GM19193 (cell line): ENCODE measurements around the gene AGPAT4.

ENCODE experiments used
- POLR2A ChIP-seq: IDR thresholded peaks from 4 replicates; pipeline ENCODE4 v1.6.1; 2011; ENCODE audit not compliant: insufficient read depth, insufficient read length; ENCODE audit errors: extremely low read depth

Gene AGPAT4

DNA sequence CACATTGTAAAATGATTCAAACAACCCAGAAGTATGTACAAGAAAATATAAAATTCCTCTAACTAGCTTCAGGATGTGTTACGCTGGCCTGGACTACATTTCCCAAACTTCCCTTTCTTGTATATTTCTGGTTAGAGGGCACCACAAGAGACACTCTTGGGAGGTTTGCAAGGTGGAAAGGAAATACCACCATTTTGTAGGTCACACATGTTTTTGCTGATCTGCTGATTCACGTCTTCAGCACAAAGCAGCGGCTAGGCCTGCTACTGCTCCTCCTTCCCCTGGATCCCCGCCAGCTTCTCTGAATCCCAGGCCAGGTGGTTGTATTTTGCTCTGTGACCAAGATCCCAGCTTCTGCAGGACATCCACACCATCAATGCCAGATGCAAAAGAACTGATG, 104.2 kb downstream of the AGPAT4 start:
- no peak for TF ChIP-seq POLR2A

DNA sequence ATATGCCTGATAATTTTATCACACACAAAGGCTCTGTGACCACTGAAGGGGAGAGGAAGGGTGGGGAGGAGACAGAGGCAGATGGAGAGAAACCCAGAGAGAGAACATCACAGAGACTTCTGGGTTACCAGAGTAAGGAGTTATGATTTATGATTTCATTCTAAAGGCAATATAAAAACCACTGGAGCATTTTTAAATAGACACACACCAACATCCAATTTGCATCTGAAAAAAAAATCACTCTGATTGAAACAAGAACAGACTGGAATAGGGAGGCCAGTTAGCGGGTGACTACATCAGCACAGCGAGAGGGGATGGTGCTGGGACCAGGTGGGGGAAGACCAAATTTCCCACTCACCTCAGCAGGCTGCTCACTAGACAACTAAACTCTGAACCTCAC, 104.8 kb downstream of the AGPAT4 start:
- TF ChIP-seq POLR2A = no peak

DNA sequence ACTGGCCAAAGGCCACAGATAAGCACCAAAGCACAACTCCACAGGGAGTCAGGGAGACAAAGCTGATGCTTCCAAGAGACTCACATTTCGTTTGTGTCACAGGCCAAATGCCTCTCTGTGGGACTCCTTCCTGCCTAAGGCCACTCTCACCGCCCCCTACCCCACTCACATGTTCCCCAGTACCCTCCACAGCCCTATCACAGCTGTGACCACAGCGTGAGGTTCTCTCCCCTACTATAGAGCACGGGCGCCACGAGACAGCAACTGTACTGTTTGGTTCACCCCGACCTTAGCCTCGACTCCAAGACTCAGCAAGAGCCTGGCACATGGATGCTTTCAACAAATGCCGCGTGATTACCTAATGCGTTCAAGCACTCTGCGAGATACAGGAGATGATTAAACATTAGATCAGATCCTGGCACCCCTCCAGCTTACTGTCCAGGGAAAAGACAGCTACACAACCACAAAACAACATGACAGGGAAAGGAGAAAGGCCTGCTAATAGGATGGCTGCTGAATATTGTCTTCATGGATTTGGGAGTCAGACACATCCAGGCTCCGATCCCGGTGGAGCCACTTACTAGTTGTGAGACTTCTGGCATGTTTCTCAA, 105.5 kb downstream of the AGPAT4 start:
- no peak for TF ChIP-seq POLR2A

DNA sequence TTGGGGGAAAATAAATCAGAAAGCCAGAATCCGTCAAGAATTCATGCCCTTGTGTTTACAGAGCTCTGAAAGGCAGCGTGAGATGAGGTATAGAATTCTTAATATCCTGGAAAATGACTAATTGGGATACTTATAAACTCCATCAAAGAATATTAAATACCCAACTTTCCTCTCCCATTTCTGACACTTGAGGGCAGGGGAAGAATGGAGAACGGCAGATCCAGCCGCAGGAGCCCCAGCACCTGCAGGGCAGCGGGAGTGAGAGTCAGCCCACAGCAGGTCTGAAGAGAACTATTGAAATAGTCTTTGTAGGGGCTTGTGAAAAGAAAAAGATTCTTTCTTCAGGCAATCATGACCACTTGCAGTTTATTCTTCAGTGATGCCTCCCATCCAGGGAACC, 107.2 kb downstream of the AGPAT4 start:
- no peak for TF ChIP-seq POLR2A

DNA sequence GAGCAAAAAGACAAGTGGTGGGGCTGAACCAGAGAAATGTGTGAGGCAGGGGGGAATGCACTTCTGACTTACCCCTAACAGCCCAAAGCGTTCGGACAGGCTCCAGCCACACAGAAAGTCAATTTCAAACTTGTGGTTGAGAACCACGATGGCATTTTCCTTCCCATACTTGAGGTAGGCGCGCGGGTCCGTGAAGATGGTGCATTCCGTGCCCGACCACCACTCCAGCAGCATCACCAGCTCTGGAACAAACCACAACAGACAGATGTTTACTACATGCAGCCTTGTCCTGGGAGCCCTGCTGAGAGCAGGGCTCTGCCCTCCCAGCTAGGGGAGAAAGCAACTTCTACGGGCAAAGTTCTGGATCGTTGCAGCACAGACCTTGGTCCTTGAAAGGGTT, 107.7 kb downstream of the AGPAT4 start:
- TF ChIP-seq POLR2A = no peak

DNA sequence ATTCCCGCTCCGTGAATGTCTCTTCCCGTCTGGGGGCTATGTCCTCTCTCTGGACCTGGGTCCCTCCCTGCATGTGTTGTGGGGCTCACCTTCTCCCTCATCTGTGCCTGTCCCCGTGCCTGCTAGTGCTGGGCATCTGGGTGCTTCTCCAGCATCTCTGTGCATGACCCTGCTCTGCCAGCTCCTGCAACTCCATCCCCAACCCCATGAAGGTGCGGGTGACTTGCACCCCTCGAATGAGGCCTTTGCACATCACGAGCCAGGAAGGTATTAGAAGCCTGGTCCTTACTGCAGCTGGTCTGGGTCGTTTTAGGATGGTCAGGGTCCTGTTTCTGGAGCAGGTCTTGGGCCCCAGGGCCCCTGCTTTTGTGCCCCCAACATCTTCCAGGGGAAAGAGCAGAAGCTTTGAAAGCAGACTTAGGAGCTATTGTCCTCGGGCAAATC, 109.7 kb downstream of the AGPAT4 start:
- no peak for TF ChIP-seq POLR2A

DNA sequence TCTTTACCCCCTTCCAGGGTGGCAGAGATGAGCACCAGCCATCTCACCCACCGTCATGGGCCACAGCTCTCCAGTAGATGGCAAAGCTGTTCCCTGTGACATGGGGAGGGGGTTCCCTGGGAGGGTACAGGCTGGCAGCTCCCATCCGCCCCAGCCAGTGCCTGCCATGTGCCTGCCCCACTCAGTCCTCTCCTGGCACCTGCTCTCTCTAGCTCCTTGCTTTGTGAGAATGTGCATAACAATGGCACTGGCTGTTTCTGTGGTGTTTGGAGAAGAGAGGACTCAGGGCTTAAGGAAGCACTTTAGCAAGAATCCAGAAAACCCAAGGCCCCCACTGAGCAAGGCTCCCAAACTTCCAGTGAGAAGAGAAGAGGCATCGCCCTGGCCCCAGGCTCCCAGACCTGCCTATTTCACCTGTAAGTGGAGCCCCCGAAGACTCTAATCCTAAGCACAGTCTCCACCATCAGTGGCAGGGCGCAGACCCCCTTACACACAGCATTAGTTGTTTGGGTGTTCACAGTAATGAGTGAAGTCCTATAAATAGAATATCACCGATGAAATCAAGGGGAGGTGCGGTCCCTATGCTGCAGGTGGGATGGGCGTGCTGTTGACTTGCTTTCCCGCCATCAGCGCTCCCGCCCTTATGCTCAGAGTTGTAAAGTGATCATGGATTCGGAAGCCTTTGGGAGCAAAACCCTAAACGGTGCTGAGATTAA, 110.2 kb downstream of the AGPAT4 start:
- TF ChIP-seq POLR2A = no peak

DNA sequence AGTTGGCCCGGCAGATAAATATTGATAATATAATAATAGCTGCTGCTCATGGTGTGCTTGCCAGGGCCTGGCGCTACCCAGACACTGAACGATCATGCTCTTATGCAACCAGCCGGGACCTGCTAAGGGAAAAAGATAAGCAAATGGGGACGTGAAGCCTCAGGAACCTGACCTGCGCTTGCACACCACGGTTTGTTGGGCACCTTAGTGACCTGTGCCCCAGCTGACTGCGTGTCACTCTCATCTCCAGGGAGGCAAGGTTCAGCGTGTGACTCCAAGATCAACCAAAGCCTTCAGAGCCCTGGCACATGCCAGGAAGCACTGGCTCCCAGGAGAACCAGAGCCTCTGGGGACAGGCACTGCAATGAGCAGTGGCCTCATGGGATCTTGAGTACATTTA, 111.1 kb downstream of the AGPAT4 start:
- TF ChIP-seq POLR2A = no peak

DNA sequence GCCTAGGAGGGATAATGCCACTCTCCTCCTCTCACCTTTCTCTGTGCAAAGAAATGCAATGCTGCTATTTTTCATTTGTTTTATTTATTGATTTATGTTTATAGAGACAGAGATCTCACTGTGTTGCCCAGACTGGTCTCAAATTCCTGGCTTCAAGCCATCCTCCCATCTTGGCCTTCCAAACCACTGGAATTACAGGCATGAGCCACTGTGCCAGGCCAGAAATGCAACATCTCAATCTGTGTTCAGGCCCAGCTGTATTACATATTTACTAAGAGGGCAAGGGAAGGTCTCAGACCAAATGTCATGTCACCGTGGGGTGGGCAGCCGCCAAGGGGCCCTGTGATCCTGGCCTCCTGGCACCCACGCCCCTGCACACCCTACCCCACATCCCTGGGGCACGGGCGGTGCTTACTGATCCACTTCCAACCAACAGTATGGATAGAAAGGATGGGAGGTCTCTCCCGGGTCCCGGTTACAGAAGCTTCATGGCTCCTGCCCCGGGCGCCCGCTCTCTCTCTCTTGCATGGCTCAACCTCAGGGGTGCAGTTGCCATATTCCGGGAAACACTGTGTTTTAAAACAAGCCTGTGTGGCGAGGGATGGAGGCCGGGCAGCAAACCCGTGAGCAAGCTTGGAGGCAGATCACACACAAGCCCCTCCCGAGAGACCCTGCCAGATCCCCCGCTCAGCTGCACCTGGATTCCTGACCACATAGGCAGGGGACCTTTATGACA, 111.8 kb downstream of the AGPAT4 start:
- TF ChIP-seq POLR2A = no peak

DNA sequence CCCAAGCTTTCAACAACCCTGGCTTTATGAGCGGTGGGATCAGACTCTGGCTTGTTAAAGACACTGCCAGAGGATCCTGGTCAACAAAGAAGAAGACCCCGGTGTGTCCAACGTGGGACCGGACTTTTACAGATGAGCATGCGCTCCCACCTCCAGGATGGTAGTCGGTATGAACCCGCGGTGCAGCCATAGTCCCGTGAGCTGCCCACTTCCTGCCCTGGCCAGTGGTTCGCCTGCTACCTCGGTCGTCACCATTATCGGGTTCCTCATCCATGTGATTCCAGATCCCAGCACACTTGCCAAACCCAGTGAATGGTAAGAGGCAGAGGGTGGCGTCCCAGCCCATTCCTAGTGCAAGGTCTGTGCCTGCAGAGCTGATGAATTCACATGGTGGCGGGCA, 112.7 kb downstream of the AGPAT4 start:
- TF ChIP-seq POLR2A = no peak

DNA sequence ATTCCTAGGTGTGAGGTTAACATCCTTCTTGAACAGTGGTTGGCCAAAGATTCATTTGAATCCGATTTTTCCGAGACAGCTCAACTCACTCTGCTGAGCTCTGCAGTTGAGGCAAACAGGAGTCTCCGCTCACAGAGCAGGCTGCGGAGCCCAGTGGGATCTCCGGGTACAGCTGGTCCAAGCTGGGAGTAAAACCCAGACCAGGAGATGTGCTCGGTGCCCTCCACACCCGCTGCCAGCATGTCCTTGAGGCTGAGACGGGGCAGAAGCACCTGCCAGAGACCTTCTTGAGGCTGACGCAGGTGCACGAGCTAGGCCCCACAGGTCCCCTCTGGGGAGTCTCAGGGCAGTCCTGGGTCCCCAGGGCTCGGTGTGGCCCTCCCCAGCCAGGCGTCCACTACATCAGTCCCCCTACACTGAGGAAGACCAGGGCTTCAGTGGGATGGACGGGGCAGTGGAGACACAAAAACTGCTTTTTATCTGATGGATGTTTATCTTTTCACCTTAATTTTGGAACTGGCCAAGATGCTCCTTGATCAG, 119.0 kb downstream of the AGPAT4 start:
- no peak for TF ChIP-seq POLR2A

DNA sequence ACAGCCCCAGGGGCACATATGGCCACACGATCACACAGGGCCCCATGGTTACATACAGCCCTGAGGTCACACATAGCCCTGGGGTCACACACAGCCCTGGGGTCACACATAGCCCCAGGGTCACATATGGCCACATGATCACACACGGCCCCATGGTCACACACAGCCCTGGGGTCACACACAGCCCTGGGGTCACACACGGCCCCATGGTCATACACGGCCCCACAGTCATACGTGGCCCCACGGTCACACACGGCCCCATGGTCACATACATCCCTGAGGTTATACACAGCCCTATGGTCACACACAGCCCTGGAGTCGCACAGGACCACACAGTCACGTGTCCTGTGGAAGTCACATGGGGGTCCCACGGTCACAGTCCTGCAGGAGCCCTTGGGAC, 120.1 kb downstream of the AGPAT4 start:
- no peak for TF ChIP-seq POLR2A

DNA sequence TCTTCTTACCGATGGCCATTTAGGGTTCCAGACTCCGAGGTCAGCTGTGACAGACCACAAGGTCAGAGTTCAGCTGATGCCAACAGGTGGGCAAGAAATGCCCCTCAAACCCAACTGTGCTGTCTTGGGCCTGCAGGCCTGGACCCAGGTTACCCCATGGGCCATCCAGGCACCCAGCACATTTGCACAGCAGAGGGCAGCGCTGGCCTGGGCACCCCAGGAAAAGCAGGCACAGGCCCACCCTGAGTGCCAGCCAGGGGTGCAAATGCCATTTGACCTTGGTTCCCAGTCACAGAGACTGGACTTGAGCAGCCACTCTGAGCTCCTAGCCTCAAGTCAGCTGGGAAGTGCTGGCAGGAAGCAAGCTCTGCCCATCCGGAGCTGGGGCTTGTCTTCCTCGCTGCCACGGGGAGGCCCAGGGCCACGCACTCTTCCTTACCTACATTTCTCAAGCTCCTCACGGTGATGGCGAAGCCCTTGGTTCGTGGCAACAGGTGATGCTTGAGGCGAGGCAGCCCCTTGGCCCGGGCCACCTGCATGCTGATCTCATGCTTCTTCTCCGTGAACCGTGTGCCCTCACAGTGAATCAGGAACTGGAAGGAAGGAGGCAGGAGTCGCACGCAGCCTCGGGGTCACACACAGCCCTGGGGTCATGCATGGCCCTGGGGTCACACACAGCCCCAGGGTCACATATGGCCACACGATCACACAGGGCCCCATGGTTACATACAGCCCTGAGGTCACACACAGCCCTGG, 120.8 kb downstream of the AGPAT4 start:
- no peak for TF ChIP-seq POLR2A

DNA sequence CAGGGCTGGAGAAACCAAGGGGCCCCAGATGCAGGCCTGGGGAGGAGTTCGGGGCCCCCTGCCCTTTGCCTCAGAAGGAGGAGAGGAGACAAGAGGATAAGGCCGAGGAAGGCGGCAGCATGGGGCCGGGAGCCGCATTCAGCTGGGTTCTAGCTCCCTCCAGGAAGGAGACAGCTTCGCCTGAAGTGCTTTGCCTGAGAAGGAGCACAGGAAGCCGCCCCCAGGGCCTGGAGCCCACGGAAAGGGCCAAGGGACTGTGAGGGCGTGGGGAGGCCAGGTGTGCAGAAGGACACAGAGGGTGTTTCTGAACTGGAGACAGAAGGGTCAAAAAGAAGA, 121.4 kb downstream of the AGPAT4 start:
- TF ChIP-seq POLR2A = no peak
